Measurements from ENCODE around the gene WDR12.

Gene WDR12

DNA sequence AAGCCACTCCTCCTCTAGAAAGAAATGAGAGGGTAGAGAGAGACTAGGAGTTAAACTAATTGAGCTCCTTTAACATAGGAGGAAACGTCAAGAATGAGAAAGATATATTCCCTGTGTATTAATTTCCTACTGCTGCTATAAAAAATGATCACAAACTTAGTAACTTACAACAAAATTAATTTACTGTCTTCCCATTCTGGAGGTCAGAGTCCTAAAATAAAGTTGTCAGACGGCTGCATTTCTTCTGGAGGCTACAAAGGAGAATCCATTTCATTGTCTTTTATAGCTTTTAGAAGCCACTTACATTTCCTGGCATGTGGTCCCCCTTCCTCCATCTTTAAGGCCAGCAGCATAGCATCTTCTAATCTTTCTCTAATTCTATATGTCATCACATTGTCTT, 66.8 kb downstream of the WDR12 start:
- H3K4me3 ChIP-seq (ENCODE audit: low read depth in 1 of 2, low read length in 2 of 2) = no peak overlapping the region
- no peaks in the 10 kb centered on the region for H3K27me3 ChIP-seq (ENCODE audit: low read depth, low read length)
- no peaks in the 10 kb centered on the region for H3K4me1 ChIP-seq (ENCODE audit: control insufficient read depth in 1 of 2, insufficient read depth in 2 of 2, low read length in 2 of 2)
- peaks cover 0 to 6% of the 10 kb centered on the region in 2 donors for H3K36me3 ChIP-seq (ENCODE audit: control insufficient read depth in 1 of 2, insufficient read depth in 2 of 2, low read length in 2 of 2)
- H3K27ac ChIP-seq (ENCODE audit: low read length) = no peak overlapping the region
- no peaks in the 10 kb centered on the region for H3K9me3 ChIP-seq (ENCODE audit: control insufficient read depth in 1 of 2, low read length in 2 of 2)

DNA sequence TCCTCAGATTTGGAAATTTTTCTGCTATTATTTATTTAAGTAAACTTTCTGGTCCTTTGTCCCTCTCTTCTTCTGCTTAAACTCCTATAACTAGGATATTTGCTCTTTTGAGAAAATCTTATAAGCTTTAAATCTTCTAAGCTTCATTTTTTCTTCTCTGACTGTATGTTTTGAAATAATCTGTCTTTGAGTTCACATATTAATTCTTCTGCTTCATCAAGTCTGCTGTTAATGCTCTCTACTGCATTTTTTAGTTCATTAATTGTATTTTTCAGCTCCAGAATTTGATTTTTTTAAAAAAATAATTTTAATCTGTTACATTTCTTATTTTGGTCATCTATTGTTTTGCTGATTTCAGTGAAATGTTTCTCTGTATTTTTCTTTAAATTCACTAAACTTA, 68.8 kb downstream of the WDR12 start:
- no peaks in the 10 kb centered on the region for H3K4me1 ChIP-seq (ENCODE audit: control insufficient read depth in 1 of 2, insufficient read depth in 2 of 2, low read length in 2 of 2)
- no peak overlapping the region for H3K27ac ChIP-seq (ENCODE audit: low read length)
- no peaks in the 10 kb centered on the region for H3K27me3 ChIP-seq (ENCODE audit: low read depth, low read length)
- H3K4me3 ChIP-seq (ENCODE audit: low read depth in 1 of 2, low read length in 2 of 2) = no peak overlapping the region
- no peaks in the 10 kb centered on the region for H3K9me3 ChIP-seq (ENCODE audit: control insufficient read depth in 1 of 2, low read length in 2 of 2)
- peaks cover 0 to 6% of the 10 kb centered on the region in 2 donors for H3K36me3 ChIP-seq (ENCODE audit: control insufficient read depth in 1 of 2, insufficient read depth in 2 of 2, low read length in 2 of 2)

DNA sequence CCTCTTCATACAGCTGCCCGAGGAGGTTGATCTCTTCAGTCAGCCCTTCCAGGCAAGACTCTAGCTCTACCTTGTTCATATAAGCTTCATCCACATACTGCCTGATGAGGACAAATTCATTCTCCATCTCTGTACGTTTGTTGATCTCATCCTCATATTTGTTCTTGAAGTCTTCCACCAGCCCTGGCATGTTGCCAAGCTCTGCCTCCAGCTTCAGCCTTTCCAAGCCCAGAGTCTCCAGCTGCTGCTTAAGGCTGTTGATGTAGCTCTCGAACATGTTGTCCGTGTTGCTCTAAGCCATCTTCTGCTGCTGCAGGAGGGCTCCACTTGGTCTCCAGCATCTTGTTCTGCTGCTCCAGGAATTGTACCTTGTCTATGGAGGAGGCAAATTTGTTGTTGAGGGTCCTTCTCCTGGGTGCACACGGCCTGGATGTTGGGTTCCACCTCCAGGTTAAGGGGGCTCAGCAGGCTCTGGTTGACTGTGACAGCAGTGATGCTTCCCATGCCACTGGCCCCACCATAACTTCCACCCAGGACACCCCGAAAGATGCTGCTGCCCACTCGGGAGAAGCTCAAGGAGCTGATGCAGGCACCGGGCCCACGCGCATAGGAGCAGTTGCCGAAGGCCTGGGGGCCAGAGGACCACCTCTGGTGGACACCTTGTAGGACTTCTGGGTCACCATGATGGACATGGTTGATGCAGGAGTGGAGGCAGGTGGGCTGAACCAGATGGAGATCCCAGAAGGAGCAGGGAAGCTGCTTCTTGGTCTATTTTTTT, 70.2 kb downstream of the WDR12 start:
- Histone ChIP-seq H3K9me3 (ENCODE audit: control insufficient read depth in 1 of 2, low read length in 2 of 2) (no peaks in the 10 kb centered on the region), H3K4me1 (ENCODE audit: control insufficient read depth in 1 of 2, insufficient read depth in 2 of 2, low read length in 2 of 2) (no peaks in the 10 kb centered on the region), H3K27me3 (ENCODE audit: low read depth, low read length) (no peaks in the 10 kb centered on the region), H3K36me3 (ENCODE audit: control insufficient read depth in 1 of 2, insufficient read depth in 2 of 2, low read length in 2 of 2) (peaks cover 0 to 6% of the 10 kb centered on the region in 2 donors), H3K27ac (ENCODE audit: low read length) (no peak overlapping the region), H3K4me3 (ENCODE audit: low read depth in 1 of 2, low read length in 2 of 2) (no peak overlapping the region)

DNA sequence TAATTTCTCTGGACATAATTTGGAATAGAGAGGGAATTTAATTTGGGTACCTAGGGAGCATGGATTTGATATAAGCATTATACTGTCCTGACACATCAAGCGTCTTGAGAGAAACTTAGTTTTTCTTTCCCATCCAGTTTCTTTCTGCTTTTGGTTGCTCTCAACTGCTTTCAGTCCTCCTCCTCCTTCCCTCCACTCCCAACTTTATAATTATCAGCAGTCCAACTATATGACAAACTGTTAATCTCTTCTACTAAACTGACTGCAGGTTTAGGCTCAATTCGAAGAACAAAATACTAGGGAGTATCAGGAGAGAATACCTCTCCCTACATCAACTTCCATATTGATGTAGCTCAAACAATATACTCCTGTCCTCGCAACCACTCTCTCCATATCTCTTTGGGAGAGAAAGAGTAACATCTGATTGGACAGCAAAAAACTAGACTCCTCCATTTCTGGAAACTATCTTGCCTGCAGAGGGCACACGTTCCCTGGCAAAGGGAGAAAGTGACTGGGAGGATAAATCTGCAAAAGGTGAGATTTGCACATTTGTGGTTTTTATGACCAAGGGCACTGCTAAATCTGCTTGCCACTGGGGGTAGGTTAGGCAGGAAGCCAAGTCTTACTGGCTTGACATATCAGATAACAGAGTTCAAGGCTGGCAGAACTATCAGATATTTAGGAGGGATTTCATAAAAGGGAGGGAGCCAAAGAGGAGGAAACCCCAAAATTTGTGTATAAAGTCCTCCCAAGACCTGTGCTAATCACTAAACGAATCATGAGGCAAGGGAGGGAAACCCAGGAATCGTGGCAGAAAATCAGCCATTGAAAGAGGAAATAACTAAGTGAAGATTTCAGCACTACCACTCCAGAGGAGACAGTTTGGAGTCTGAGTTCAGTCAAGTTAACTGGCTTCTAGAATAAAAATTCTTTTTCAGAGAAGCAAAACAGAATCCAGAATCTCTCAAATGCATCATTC, 79.9 kb downstream of the WDR12 start:
- H3K27ac ChIP-seq (ENCODE audit: low read length) = no peak overlapping the region
- no peaks in the 10 kb centered on the region for H3K4me1 ChIP-seq (ENCODE audit: control insufficient read depth in 1 of 2, insufficient read depth in 2 of 2, low read length in 2 of 2)
- H3K9me3 ChIP-seq (ENCODE audit: control insufficient read depth in 1 of 2, low read length in 2 of 2) = no peaks in the 10 kb centered on the region
- no peaks in the 10 kb centered on the region for H3K36me3 ChIP-seq (ENCODE audit: control insufficient read depth in 1 of 2, insufficient read depth in 2 of 2, low read length in 2 of 2)
- H3K4me3 ChIP-seq (ENCODE audit: low read depth in 1 of 2, low read length in 2 of 2) = no peak overlapping the region
- H3K27me3 ChIP-seq (ENCODE audit: low read depth, low read length) = no peaks in the 10 kb centered on the region

DNA sequence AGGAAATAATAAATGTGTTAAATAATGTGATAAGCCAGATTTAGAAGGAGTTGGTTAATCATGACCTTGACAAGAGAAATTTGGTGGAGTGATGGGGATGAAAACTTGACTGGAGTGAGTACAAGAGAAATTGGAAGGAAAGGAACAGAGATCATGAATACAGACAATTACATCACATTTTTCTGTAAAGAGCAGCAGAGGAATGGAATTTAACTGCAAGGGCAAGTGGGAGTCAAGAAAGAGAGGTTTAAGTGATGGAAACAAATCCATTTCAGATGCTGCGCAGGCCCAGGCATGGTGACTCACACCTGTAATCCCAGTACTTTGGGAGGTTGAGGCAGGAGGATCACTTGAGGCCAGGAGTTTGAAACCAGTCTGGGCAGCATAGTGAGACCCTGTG, 86.6 kb downstream of the WDR12 start:
- no peak overlapping the region for H3K27ac ChIP-seq (ENCODE audit: low read length)
- H3K9me3 ChIP-seq (ENCODE audit: control insufficient read depth in 1 of 2, low read length in 2 of 2) = no peaks in the 10 kb centered on the region
- H3K4me3 ChIP-seq (ENCODE audit: low read depth in 1 of 2, low read length in 2 of 2) = no peak overlapping the region
- no peaks in the 10 kb centered on the region for H3K4me1 ChIP-seq (ENCODE audit: control insufficient read depth in 1 of 2, insufficient read depth in 2 of 2, low read length in 2 of 2)
- H3K27me3 ChIP-seq (ENCODE audit: low read depth, low read length) = no peaks in the 10 kb centered on the region
- H3K36me3 ChIP-seq (ENCODE audit: control insufficient read depth in 1 of 2, insufficient read depth in 2 of 2, low read length in 2 of 2) = no peaks in the 10 kb centered on the region
